ENCODE results near the gene PTGIS. TPM values are rescaled to one million over a fixed set of nuclear protein-coding genes. Genes with fewer than 3 reads are reported as not detected.

PTGIS gene
- total RNA-seq, 1 experiment from 2014 or later = 26.9 TPM

DNA sequence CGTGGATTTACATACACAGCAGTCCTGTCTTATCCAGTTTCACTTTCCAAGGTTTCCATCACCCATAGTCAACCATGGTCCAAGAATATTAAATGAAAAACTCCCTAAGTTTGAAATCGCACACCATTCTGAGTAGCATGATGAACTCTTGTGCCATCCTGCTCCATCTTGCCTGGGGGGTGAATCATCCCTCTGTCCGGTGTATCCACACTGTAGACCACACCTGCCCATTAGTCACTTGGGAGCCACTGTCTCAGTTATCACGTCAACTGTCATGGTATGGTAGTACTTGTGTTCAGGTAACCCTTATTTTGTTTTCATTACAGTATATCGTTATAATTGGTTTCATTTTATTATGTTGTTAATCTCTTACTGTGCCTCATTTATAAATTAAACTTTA is 38.5 kb downstream of the PTGIS start:
- no TSS peak for BruUV-seq (replicated peaks)
- Histone ChIP-seq H4K20me1 (ENCODE audit: insufficient read depth) (peaks cover 5% of the 10 kb centered on the region; the same call in 1 of the 2 replicates), H3K9me2 (ENCODE audit: insufficient read depth) (no peaks in the 10 kb centered on the region), H3K4me3 (no peak overlapping the region), H2AFZ (no peak overlapping the region), H3K79me2 (ENCODE audit: low read depth) (no peaks in the 10 kb centered on the region), H3K27ac (no peak overlapping the region), H3F3A (ENCODE audit: insufficient read depth, low read depth) (peaks cover 20% of the 10 kb centered on the region), H3K36me3 (ENCODE audit: low read depth) (peaks cover 12% of the 10 kb centered on the region), H3K9me3 (ENCODE audit: insufficient read depth, low read depth) (no peaks in the 10 kb centered on the region), H3K27me3 (ENCODE audit: insufficient read depth, low read depth) (no peaks in the 10 kb centered on the region), H3K4me2 (no peak overlapping the region), H3K4me1 (replicated peaks; ENCODE audit: insufficient read depth) (0 out of 2 replicates have a peak, but pooled peaks cover under 1% of the 10 kb centered on the region)
- TF ChIP-seq, protein P1, sequence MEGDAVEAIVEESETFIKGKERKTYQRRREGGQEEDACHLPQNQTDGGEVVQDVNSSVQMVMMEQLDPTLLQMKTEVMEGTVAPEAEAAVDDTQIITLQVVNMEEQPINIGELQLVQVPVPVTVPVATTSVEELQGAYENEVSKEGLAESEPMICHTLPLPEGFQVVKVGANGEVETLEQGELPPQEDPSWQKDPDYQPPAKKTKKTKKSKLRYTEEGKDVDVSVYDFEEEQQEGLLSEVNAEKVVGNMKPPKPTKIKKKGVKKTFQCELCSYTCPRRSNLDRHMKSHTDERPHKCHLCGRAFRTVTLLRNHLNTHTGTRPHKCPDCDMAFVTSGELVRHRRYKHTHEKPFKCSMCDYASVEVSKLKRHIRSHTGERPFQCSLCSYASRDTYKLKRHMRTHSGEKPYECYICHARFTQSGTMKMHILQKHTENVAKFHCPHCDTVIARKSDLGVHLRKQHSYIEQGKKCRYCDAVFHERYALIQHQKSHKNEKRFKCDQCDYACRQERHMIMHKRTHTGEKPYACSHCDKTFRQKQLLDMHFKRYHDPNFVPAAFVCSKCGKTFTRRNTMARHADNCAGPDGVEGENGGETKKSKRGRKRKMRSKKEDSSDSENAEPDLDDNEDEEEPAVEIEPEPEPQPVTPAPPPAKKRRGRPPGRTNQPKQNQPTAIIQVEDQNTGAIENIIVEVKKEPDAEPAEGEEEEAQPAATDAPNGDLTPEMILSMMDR (conservative IDR thresholded peaks at IDR 0.05) = no peak
- no peak for TF ChIP-seq EZH2 (IDR thresholded peaks at IDR 0.05; ENCODE audit: low read depth)
- intact Hi-C loops (cut with micrococcal nuclease; ENCODE audit: unreplicated experiment) = no loop called here
- ChIA-PET CTCF (no interaction called here), POLR2A (ENCODE audit: unreplicated experiment) (no interaction called here)
- no peak for DNase-seq

DNA sequence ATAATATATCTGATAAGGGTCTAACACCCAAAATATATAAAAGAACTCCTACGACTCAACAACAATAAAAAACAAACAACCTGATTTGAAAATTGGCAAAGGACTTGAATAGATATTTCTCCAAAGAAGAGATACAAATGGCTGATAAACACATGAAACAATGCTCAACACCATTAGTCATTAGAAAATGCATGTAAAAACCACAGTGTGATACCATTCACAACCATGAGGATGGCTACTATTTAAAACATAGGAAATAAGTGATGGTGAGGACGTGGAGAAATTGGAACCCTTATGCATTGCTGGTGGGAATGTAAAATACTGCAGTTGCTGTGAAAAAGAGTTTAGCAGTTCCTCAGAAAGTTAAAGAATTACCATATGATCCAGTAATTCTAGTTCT is 41.4 kb downstream of the PTGIS start:
- intact Hi-C loops (cut with micrococcal nuclease; ENCODE audit: unreplicated experiment) = no loop called here
- H3K9me3 ChIP-seq (ENCODE audit: insufficient read depth, low read depth) = no peaks in the 10 kb centered on the region
- POLR2A ChIA-PET (ENCODE audit: unreplicated experiment) = no interaction called here
- no peak overlapping the region for H3K27ac ChIP-seq
- peaks cover 12% of the 10 kb centered on the region for H3K36me3 ChIP-seq (ENCODE audit: low read depth)
- H3K79me2 ChIP-seq (ENCODE audit: low read depth) = no peaks in the 10 kb centered on the region
- no peak overlapping the region for H3K4me2 ChIP-seq
- CTCF ChIA-PET = no interaction called here
- H2AFZ ChIP-seq = no peak overlapping the region
- H3K4me3 ChIP-seq = no peak overlapping the region
- no peak for TF ChIP-seq EZH2 (IDR thresholded peaks at IDR 0.05; ENCODE audit: low read depth)
- TF ChIP-seq, protein P1 (conservative IDR thresholded peaks at IDR 0.05) = no peak
- H3K9me2 ChIP-seq (ENCODE audit: insufficient read depth) = no peaks in the 10 kb centered on the region
- H3F3A ChIP-seq (ENCODE audit: insufficient read depth, low read depth) = peaks cover 17% of the 10 kb centered on the region; the same call in 1 of the 2 replicates
- H3K4me1 ChIP-seq (replicated peaks; ENCODE audit: insufficient read depth) = no peaks in the 10 kb centered on the region
- peaks cover 5% of the 10 kb centered on the region; the same call in 1 of the 2 replicates for H4K20me1 ChIP-seq (ENCODE audit: insufficient read depth)
- no peak for DNase-seq
- no peaks in the 10 kb centered on the region for H3K27me3 ChIP-seq (ENCODE audit: insufficient read depth, low read depth)
- no TSS peak for BruUV-seq (replicated peaks)

DNA sequence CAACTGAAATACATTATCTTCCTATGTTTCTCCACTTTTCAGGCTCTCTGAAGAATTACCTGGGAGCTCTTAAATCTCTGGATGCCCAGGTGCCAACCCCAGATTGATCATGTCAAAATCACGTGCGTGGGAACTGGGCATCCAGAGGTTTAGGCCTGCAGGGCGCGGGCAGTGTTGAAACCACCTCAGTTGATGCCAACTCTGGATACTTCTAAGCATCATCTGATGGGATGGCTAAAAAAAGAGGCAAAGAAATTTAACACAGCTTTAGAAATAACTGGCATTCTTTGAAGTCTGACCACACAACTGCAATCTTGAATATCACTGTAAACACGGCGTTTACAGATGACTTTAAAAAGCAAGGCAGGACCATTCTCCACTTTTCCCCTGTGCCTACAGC is 41.9 kb downstream of the PTGIS start:
- intact Hi-C loops (cut with micrococcal nuclease; ENCODE audit: unreplicated experiment) = no loop called here
- POLR2A ChIA-PET (ENCODE audit: unreplicated experiment) = no interaction called here
- no TSS peak for BruUV-seq (replicated peaks)
- H3K4me1 ChIP-seq (replicated peaks; ENCODE audit: insufficient read depth) = no peaks in the 10 kb centered on the region
- H3K27me3 ChIP-seq (ENCODE audit: insufficient read depth, low read depth) = no peaks in the 10 kb centered on the region
- no peak overlapping the region for H2AFZ ChIP-seq
- CTCF ChIA-PET = interaction anchor here (0.7 kb wide), 2 partner anchors 11 to 42 kb away, joined by 3 read pairs; no protein-coding TSS in a partner anchor
- no peak overlapping the region for H3K27ac ChIP-seq
- H3K9me3 ChIP-seq (ENCODE audit: insufficient read depth, low read depth) = no peaks in the 10 kb centered on the region
- DNase-seq = no peak
- no peak overlapping the region for H3K4me3 ChIP-seq
- TF ChIP-seq EZH2 (IDR thresholded peaks at IDR 0.05; ENCODE audit: low read depth) = no peak
- TF ChIP-seq, protein P1 (conservative IDR thresholded peaks at IDR 0.05) = no peak
- no peaks in the 10 kb centered on the region for H3K79me2 ChIP-seq (ENCODE audit: low read depth)
- no peak overlapping the region for H3K4me2 ChIP-seq
- peaks cover 17% of the 10 kb centered on the region; the same call in 1 of the 2 replicates for H3F3A ChIP-seq (ENCODE audit: insufficient read depth, low read depth)
- H3K36me3 ChIP-seq (ENCODE audit: low read depth) = peaks cover 17% of the 10 kb centered on the region
- no peaks in the 10 kb centered on the region for H3K9me2 ChIP-seq (ENCODE audit: insufficient read depth)
- peaks cover 5% of the 10 kb centered on the region; the same call in 1 of the 2 replicates for H4K20me1 ChIP-seq (ENCODE audit: insufficient read depth)

All from PC-9 (cell line).